Activated T-cell treated with anti-CD3 and anti-CD28 coated beads for 4 hours (primary cell): Measurements from ENCODE around the gene FOXK2.

Experiments used
- DNase-seq: peaks from one replicate; pipeline ENCODE4 v3.0.0-alpha.2; 2020

The FOXK2 gene

GRCh38 chr17:82648165-82648668 lies 128.7 kb downstream of the FOXK2 start, which contains the start of gene WDR45B:
WDR45B (minus strand) TSS chr17:82648444; CDS start chr17:82648340, 104 bp downstream.
- DNase-seq: peak; percentile 74

- no peak for DNase-seq
Observed at GRCh38 chr17:82648742-82649331, 129.3 kb downstream of the FOXK2 start.

- no peak for DNase-seq
Observed at GRCh38 chr17:82649501-82650261, 130.1 kb downstream of the FOXK2 start.

DNA sequence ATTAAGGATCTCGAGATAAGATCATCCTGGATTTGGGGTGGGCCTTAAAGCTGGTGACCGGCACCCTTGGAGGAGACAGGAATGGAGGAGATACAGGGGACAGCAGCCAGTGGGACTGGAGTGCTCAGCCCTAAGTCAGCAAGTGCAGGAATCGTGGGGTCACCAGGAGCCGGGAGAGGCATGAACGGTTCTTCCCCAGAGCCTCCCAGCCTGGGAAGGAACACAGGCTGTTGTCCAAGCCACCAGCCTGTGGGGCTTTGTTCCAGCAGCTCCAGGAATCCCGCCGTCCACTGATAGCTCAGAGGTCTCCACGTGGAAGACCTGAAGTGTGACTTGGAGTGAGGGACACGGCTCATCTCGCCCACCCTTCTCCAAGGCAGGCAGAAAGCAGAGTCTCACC lies 131.2 kb downstream of the FOXK2 start:
- no peak for DNase-seq

- no peak for DNase-seq
Observed at GRCh38 chr17:82653651-82654528, 134.4 kb downstream of the FOXK2 start.
